ENCODE measurements around the gene TLR1. TPM values are rescaled to one million over a fixed set of nuclear protein-coding genes. Genes with fewer than 3 reads are reported as not detected.

TLR1 gene
- total and polyA plus RNA-seq, 2 donors (not counting 1 experiment from before 2014, with no cell fraction given), result 23.4 to 50.8 TPM

DNA sequence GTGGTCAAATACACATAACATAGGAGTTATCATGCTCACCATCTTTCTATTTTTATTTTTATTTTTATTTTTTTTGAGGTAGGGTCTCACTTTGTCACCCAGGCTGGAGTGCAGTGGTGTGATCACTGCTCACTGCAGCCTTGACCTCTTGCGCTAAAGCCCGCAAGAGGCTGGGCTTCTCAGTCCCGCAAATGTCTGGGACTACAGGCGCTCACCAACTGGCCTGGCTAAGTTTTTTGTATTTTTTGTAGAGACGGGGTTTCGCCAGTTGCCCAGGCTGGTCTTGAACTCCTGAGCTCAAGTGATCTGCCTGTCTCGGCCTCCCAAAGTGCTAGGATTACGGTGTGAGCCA lies 21.5 kb downstream of the TLR1 start:
- H3K27me3 ChIP-seq (replicated peaks in 1 of 4; ENCODE audit: control extremely low read depth in 1 of 4, control insufficient read depth in 3 of 4, insufficient read depth in 4 of 4, low read length in 3 of 4), result no peaks in the 10 kb centered on the region
- TF ChIP-seq, protein P1, sequence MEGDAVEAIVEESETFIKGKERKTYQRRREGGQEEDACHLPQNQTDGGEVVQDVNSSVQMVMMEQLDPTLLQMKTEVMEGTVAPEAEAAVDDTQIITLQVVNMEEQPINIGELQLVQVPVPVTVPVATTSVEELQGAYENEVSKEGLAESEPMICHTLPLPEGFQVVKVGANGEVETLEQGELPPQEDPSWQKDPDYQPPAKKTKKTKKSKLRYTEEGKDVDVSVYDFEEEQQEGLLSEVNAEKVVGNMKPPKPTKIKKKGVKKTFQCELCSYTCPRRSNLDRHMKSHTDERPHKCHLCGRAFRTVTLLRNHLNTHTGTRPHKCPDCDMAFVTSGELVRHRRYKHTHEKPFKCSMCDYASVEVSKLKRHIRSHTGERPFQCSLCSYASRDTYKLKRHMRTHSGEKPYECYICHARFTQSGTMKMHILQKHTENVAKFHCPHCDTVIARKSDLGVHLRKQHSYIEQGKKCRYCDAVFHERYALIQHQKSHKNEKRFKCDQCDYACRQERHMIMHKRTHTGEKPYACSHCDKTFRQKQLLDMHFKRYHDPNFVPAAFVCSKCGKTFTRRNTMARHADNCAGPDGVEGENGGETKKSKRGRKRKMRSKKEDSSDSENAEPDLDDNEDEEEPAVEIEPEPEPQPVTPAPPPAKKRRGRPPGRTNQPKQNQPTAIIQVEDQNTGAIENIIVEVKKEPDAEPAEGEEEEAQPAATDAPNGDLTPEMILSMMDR (IDR thresholded peaks at IDR 0.05), result peak; percentile 49
- no peak for TF ChIP-seq EZH2 (IDR thresholded peaks at IDR 0.05; ENCODE audit: borderline replicate concordance, insufficient read depth, low read depth, low read length, poor library complexity, severe bottlenecking)
- POLR2A ChIA-PET, result interaction anchor here (0.6 to 7.2 kb wide), 9 partner anchors 8 to 721 kb away, joined by 3 to 110 read pairs (median 6); partner anchors contain the start of gene TLR1
- H2AFZ ChIP-seq (ENCODE audit: insufficient read depth, low read depth, low read length, poor library complexity, severe bottlenecking), result no peak overlapping the region
- H3K4me2 ChIP-seq (replicated peaks; ENCODE audit: low read depth, low read length, poor library complexity, severe bottlenecking), result peak overlapping the region; percentile 84
- H3K4me3 Mint-ChIP-seq, result no peak overlapping the region
- DNase-seq, result peak; percentile 23
- 87% methylated on average over 6 of the region's 8 CpGs for WGBS (ENCODE audit: insufficient coverage)
- H3K9ac ChIP-seq (ENCODE audit: low read length), result no peak overlapping the region
- CTCF ChIA-PET, result interaction anchor here (0.7 to 8.5 kb wide), 36 partner anchors 8 to 664 kb away, joined by 3 to 620 read pairs (median 5); partner anchors contain the start of genes FAM114A1, TLR1 and TLR6
- H3K9me3 Mint-ChIP-seq (ENCODE audit: insufficient read depth), result no peaks in the 10 kb centered on the region
- peak overlapping the region in 1 of 5 experiments; percentile 70 for H3K4me3 ChIP-seq (ENCODE audit: control extremely low read depth in 1 of 5, extremely low read depth in 1 of 5, insufficient read depth in 1 of 5, low read depth in 2 of 5, low read length in 4 of 5)
- no peak overlapping the region for H3K27ac ChIP-seq (ENCODE audit: low read length in 2 of 2)
- no peaks in the 10 kb centered on the region for H3K27me3 Mint-ChIP-seq
- peaks cover 52% of the 10 kb centered on the region for H3K4me1 Mint-ChIP-seq
- intact Hi-C loops (cut with micrococcal nuclease), result loop anchor here (1.0 to 10.0 kb wide), 4 partner anchors 34 to 604 kb away; partner anchors contain the start of gene KLF3
- peaks cover 34 to 51% of the 10 kb centered on the region in 2 donors for H3K4me1 ChIP-seq (ENCODE audit: control insufficient read depth in 2 of 2, insufficient read depth in 2 of 2, low read length in 2 of 2)
- no peak overlapping the region for H3K27ac Mint-ChIP-seq
- H3K36me3 ChIP-seq (replicated peaks in 1 of 2; ENCODE audit: control extremely low read depth in 1 of 2, control insufficient read depth in 1 of 2, extremely low read depth in 1 of 2, insufficient read depth in 2 of 2, low read length in 1 of 2), result peaks cover 8 to 14% of the 10 kb centered on the region in 2 experiments
- H3K9me3 ChIP-seq (ENCODE audit: control extremely low read depth in 1 of 3, control insufficient read depth in 2 of 3, insufficient read depth in 1 of 3, low read length in 2 of 3), result peaks cover 0 to 6% (median 2%) of the 10 kb centered on the region in 3 donors
- no peaks in the 10 kb centered on the region for H4K20me1 ChIP-seq (ENCODE audit: control insufficient read depth, insufficient read depth, low read length, poor library complexity, severe bottlenecking)
- peaks cover 61% of the 10 kb centered on the region for H3K79me2 ChIP-seq (ENCODE audit: control insufficient read depth, insufficient read depth, low read length)
- ATAC-seq (ENCODE audit: low read depth), result no peak

GRCh38 chr4:38782452-38783108 lies 22.0 kb downstream of the TLR1 start, which contains the start of gene TLR10:
TSS of gene TLR10 (minus strand) at chr4:38782990. CDS start at chr4:38775590, 7,400 bp downstream.
- peak within 1 kb of the TSS; percentile 96 for H3K27ac Mint-ChIP-seq
- H3K4me3 Mint-ChIP-seq, result peak within 1 kb of the TSS; percentile 95
- Histone ChIP-seq H4K20me1 (ENCODE audit: control insufficient read depth, insufficient read depth, low read length, poor library complexity, severe bottlenecking) (no peaks in the 10 kb centered on the region), H3K27ac (ENCODE audit: low read length in 2 of 2) (peak within 1 kb of the TSS; percentile 78 to 83), H3K4me3 (ENCODE audit: control extremely low read depth in 1 of 5, extremely low read depth in 1 of 5, insufficient read depth in 1 of 5, low read depth in 2 of 5, low read length in 4 of 5) (peak within 1 kb of the TSS; percentile 50 to 92 (median 72)), H3K4me2 (replicated peaks; ENCODE audit: low read depth, low read length, poor library complexity, severe bottlenecking) (peak within 1 kb of the TSS; percentile 84), H3K9ac (ENCODE audit: low read length) (peak within 1 kb of the TSS; percentile 81), H2AFZ (ENCODE audit: insufficient read depth, low read depth, low read length, poor library complexity, severe bottlenecking) (peak within 1 kb of the TSS; percentile 77), H3K79me2 (ENCODE audit: control insufficient read depth, insufficient read depth, low read length) (peaks cover 66% of the 10 kb centered on the region), H3K27me3 (replicated peaks in 1 of 4; ENCODE audit: control extremely low read depth in 1 of 4, control insufficient read depth in 3 of 4, insufficient read depth in 4 of 4, low read length in 3 of 4) (no peaks in the 10 kb centered on the region), H3K9me3 (ENCODE audit: control extremely low read depth in 1 of 3, control insufficient read depth in 2 of 3, insufficient read depth in 1 of 3, low read length in 2 of 3) (peaks cover 0 to 6% (median 2%) of the 10 kb centered on the region in 3 donors), H3K36me3 (replicated peaks in 1 of 2; ENCODE audit: control extremely low read depth in 1 of 2, control insufficient read depth in 1 of 2, extremely low read depth in 1 of 2, insufficient read depth in 2 of 2, low read length in 1 of 2) (peaks cover 10 to 14% of the 10 kb centered on the region in 2 experiments), H3K4me1 (ENCODE audit: control insufficient read depth in 2 of 2, insufficient read depth in 2 of 2, low read length in 2 of 2) (peaks cover 34 to 51% of the 10 kb centered on the region in 2 donors)
- DNase-seq (peak; percentile 88), ATAC-seq (ENCODE audit: low read depth) (peak; percentile 90)
- ChIA-PET POLR2A (interaction anchor here (0.6 to 7.2 kb wide), 11 partner anchors 8 to 1535 kb away, joined by 3 to 110 read pairs (median 6); partner anchors contain the start of gene TLR1), CTCF (interaction anchor here (0.6 to 8.5 kb wide), 42 partner anchors 9 to 665 kb away, joined by 3 to 620 read pairs (median 4); partner anchors contain the start of genes FAM114A1, TLR1 and TLR6)
- intact Hi-C loops (cut with micrococcal nuclease), result loop anchor here (1.0 to 10.0 kb wide), 8 partner anchors 21 to 603 kb away; partner anchors contain the start of genes KLF3, TLR1, TLR6 and WDR19
- 0% methylated on average over 2 of the region's 12 CpGs for WGBS (ENCODE audit: insufficient coverage)
- no peaks in the 10 kb centered on the region for H3K9me3 Mint-ChIP-seq (ENCODE audit: insufficient read depth)
- H3K27me3 Mint-ChIP-seq, result no peaks in the 10 kb centered on the region
- TF ChIP-seq EZH2 (IDR thresholded peaks at IDR 0.05; ENCODE audit: borderline replicate concordance, insufficient read depth, low read depth, low read length, poor library complexity, severe bottlenecking), result no peak
- TF ChIP-seq, protein P1 (IDR thresholded peaks at IDR 0.05), result peak; percentile 83
- peaks cover 57% of the 10 kb centered on the region for H3K4me1 Mint-ChIP-seq

Measured in B cell (primary cell).